HG02840 (cell line): ENCODE results near the gene CPTP.
A peak's percentile ranks its signal among the peaks of the same experiment; 100 is the strongest.
"Not testable (repeated sequence)": the region's sequence is repeated elsewhere in the genome, so short reads cannot be mapped to it uniquely, and the experiment has no call there.

Experiments used
- ATAC-seq: cut with Tn5 transposase; IDR thresholded peaks from one replicate; pipeline ENCODE4 v1.9.1; 2021; ENCODE audit warnings: mild to moderate bottlenecking, moderate library complexity, moderate number of reproducible peaks; ENCODE audit not compliant: unreplicated experiment, low FRiP score

CPTP gene

DNA sequence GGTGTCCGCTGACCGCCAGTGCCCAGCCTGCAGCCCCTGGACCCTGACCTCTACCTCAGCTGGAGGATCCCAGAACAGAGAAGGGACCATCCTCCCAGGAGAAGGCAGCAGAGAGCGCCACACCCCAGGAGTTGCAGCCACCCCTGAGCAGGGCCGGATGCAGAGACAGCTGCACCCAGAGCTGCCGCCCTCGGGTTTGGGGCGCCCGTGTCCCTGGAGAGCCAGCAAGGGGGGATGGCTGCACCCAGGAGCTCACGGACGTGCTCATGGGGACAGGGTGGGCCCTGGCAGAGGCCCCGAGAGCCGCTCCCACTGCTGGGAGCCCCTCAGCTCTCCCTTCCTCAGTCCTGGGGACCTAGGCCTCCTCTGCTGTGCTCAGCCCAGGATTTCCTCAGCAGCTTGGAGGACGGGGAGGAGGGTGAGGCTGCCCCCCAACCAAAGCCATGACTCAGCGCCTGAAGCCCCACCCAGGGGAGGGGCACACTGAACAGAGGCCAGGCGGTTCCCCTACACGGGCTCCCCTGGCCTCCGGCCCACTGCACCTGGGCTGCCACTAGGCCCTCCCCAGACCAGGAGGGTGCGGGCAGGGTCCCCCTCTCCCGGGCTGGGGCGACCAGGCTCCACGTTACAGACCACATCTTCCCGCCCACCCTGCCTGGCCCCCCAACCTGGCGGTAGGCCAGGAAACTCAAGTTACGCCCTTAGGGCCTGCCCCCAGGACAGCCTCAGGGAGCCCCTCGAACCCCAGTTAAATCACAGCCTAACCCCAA is 19.1 kb upstream of the CPTP start:
- no peak for ATAC-seq

DNA sequence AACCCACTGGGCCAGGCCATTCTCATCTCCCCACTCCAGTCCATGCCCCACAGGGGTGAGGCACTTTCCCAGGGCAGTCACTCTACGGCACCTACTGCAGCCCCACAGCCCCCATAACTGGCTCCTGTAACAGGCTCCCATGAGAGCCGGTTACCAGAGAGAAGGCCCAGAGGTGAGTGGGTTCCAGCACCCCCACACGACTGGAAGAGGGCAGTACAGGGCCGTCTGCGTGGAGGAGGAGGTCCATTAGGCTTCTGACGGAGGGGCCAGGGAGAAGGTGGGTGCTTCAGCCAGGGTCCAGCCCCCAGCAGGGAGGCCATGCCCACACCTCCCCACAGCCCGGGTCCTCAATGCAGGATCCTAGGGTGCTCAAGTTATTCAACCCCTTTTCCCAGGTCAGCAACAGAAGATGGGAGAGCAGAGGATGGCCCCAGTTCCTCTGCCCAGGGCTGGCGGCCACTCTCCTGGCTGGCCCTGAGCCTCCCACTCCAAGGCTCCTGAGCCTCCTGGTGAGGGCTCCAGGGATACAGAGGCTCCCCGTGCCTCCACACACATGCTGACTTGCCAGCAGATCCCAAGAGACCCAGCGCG is 18.4 kb upstream of the CPTP start:
- no peak for ATAC-seq

DNA sequence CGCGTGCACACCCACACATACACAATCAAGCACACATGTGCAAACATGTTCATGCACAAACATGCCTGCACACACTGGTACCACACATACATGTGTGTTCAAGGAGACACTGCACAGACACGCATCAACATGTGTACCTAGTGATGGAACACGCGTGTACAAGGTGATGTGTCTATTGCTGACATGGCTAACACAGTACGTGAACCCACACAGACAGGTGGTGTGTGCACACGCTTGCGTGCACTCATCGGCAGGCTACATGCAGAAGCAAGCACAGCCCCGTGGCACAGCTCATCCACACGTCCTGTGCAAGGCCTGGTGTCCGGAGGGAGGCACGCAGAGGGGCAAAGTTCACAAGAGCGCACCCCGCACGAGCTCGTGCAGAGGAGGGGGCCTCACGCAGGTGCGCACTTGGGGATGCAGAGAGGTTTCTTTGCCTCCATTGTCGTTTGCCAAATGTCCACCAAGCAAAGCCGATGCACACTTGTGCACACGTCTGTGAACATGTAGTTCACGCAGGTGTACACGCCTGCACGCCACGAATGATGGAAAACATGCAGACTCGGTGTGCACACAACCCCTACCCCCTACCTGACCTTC is 17.8 kb upstream of the CPTP start:
- no peak for ATAC-seq

DNA sequence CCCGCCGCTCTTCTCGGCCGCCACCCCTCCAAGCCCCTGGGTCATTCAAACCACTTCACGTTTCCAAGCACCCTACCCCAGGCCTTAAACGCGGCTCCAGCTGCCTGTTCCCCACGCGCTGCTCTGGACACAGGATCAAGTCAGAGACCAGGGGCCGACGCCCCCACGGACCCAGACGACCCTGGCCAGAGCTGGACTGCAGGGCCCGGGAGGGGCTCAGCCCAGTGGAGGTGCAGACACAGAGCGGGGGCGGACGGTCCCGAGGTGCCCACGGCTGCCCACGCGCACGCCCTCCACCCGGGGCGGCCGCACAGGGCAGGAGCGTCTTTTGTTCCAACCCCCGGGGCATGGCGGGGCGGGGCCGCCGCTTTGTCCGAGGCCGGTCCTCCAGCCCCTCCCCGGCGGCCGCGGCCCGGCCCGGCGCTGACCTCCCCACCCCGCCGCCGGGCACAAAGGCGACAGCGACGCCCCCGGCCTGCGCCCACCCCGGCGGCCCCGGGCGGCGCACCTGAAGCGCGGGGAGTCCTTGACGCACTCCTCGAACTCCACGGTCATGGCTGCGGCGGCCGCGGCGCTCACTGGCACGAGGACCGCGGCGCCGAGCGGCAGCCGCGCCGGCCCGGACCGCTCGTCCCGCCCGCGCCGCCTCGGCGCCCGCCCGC is 17.2 kb upstream of the CPTP start:
- ATAC-seq: peak; percentile 13

DNA sequence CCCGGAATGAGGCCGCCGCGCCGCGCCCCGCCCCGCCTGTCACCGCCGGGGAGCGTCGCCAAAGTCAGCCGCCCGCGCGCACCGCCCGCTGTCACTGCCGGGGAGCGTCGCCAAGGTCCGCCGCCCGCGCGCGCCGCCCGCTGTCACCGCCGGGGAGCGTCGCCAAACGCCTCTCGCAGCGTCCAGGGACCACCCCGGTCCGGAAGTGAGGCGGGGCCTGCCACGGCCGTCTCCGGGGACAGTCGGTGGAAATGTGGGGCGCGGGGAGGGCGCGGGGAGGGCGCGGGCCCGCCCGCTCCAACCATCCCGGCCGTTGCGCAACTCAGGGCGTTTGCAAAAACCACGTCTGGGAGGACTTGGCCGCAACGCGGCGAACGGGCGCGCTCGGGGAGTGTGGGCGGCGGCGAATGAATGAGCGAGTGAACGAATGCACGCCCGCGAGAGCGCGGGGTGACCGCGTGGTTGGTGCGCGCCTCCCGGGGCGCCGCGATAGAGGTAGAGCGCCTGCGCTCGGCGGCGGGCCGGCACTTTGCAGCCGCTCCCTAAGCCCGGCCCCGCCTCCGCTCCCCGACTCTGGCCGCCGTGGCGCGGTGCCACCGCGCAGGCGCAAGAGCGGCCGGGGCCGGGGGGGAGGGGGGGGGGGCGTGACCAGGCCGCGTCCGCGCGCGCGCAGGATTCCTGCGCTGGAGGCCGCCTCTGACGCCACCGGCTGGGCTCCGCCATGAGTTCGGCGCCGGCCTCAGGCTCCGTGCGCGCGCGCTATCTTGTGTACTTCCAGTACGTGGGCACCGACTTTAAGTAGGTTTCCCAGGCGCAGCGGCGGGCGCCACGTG is 16.5 kb upstream of the CPTP start, which contains the start of the genes ACAP3 and PUSL1:
Gene ACAP3, minus strand, starts transcription at position 8 of the 833 bp plus-strand sequence. CDS start 115 bp downstream, outside the sequence.
Gene PUSL1, plus strand, starts transcription at position 675 of the 833 bp plus-strand sequence. Its CDS starts 47 bp downstream, at position 722.
- ATAC-seq: peak; percentile 60

DNA sequence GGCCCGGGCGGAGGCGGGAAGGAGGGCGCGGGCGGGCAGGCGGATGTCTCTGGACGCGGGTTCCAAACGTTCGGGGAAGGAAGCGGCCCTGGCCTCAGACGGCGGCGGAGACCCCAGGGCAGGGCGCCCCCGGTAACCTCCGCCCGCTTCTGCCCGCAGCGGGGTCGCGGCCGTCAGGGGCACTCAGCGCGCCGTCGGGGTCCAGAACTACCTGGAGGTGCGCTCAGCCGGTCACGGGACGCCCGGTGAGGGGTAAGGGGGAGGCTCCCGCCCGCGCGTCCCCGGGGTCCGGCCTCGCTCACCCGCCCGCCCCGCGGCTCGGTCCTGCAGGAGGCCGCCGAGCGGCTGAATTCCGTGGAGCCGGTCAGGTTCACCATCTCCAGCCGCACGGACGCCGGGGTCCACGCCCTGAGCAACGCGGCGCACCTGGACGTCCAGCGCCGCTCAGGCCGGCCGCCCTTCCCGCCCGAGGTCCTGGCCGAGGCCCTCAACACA is 15.8 kb upstream of the CPTP start:
- no peak for ATAC-seq

DNA sequence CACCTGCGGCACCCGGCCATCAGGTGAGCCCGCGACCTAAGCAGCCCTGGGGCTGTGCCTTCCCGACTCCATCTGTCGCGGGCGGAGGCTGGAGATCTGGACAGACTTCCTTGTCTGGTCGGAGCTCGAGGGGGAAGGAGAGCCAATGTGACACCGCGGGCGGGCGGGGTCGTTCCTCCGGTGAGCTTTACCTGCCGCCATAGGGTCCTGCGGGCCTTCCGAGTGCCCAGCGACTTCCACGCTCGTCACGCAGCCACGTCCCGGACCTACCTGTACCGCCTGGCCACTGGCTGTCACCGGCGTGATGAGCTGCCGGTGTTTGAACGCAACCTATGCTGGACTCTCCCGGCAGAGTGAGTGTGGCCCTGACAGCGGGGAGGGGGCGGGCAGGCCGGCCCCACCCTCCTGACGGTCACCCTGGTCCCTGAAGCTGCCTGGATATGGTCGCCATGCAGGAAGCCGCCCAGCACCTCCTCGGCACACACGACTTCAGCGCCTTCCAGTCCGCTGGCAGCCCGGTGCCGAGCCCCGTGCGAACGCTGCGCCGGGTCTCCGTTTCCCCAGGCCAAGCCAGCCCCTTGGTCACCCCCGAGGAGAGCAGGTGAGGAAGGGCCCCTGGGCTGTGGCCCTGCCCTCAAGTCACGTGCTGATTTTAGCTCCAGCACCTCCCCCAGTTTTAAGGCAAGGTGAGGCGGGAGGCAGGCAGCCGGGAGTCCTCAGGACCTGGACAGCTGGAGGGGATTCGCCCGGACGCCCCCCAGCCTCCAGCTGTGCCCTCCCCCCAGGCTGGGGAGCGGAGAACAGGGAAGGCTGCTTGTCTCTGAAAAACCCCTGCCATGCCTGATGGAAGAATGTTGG is 15.1 kb upstream of the CPTP start:
- ATAC-seq: no peak

DNA sequence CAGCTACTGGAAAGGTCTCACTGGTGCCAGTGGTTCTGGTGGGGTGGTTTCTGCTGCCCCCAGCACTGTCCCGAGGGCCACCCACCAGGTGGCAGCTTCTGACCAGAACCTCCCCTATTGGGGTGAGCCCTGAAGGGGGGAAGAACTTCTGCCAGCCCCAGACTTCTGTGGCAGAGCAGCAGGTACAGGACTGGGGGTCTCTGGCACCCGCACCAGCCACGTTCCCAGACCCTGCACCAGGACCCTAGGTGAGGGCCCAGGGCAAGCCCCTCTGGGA is 14.6 kb upstream of the CPTP start:
- no peak for ATAC-seq

DNA sequence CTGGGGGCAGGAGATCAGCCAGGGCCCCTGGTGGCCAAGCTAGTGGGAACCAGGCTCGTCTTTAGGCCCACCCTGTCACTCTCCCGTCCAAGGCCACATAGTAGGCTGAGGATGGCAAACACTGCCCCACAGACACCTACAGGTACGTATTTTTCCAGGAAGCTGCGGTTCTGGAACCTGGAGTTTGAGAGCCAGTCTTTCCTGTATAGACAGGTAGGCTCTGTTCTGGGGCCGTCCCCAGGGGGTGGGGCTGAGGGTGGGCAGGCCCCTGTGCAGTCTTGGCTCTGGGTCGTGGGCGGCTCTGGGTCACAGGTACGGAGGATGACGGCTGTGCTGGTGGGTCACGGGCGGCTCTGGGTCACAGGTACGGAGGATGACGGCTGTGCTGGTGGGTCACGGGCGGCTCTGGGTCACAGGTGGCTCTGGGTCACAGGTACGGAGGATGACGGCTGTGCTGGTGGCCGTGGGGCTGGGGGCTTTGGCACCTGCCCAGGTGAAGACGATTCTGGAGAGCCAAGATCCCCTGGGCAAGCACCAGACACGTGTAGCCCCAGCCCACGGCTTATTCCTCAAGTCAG is 14.0 kb upstream of the CPTP start:
- ATAC-seq: no peak

DNA sequence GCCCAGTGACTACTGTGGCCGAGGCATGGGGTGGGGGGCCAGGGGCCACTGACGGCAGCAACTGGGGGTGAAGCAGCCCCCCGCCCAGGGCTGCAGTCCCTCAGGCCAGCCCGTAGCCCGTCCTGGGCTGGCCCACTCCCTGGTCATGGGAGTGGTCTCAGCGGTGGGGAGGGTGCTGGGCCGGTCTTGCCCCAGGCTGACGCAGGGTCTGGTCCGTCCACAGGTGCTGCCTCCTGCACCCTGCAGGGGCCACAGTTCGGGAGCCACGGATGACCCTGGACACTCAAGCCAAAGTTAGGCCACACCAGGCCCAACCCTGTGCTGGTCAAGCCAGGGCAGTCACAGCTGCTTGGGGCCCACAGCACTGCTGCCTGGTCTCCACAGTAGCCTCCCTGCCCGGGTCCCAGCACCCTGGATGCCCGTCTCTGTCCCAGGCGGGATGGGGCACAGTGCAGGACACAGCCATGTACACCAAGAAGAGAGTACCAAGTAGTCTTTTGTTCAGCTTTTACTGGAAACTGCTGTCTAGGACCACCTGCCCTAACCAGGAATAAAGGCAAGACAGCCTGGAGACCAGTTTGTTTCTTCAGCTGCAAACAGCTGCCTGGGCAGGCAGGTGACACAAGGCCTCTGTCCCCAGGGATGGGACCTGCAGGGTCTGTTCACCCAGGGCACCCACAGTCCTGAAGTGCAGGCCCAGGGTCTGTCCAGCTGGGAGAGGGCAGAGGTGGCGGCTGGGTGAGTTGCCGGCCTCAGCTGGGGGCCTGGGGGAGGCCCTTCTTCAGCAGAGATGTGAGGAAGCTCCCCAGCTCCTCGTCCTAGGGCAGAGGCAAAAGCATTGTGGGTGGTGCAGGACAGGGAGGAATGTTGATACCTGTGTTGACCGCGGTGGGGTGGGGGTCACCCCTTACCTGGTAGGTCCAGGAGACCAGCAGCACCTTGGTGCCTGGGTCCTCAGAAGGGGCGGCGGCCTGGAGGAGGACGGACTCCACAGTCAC is 13.2 kb upstream of the CPTP start:
- ATAC-seq: no peak

DNA sequence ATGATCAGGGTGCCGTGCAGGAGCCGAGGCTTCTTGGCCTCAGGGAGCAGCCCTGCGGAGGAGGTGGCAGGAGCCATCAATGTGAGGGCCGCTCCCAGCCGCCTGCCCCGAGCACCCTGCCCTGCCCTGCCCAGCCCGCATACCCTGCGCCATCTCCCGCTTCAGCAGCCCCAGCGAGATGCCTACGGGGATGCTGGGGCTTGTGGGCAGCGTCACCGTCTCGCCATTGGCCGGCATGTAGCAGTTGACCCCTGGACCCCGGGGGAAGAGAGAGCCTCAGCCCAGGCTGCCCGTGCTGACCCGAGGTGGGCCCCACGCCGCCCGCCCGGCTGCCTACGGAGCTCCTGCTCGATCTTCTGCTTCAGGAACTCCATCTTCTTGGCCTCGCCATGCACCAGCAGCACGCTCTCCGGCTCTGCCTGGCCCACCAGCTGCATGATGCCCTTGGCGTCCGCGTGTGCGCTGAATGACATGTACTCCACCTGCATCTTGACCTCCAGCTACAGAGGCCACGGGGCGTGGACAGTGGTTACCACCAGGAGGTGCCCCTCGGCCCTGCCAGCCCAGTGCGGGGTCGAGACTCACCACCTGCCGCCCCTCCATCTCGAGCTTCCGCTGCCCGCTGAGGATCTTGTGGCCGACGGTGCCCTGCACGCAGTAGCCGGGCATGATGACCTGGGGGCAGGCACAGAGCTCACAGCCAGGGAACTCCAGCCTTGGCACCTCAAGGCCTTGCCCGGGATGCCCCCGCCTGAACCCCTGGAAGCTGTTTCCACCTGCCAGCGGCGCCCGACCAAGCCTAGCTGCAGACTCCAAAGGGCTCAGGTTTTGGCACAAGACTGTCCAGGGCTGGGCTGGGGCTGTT is 11.9 kb upstream of the CPTP start:
- no peak for ATAC-seq

DNA sequence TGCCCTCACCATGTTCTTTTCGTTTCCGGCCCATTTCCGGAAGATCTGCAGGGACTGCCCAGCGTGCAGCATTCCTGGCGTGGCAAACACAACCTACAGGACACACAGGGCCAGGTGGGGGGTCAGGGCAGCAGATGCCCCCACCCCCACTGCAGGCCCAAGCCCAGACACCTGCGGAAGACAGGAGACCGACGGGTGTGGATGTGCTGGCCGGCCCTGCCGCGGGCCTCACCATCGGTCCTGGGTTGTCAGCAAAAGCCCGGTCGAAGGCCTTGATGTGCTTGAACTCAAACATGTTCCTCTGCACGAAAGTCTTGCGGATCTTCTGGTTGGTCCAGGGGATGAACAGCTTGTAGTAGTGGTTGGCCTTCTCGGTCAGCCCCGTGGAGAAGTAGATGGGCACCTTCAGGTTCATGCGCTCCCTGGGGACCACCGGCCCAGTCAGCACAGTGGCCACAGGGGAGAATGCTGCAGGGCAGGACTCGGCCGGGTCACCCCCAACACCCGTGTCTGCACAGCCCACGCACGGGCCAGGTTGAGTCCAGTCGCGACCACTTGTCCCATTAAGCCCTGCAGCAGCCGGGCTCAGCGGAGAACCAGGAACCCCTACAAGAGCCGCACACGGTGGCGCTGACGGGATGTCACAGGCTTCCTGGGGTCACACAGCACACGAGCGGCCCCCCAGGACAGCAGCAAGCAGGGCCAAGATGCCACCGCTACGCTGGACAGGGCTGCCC is 10.9 kb upstream of the CPTP start:
- ATAC-seq: no peak

DNA sequence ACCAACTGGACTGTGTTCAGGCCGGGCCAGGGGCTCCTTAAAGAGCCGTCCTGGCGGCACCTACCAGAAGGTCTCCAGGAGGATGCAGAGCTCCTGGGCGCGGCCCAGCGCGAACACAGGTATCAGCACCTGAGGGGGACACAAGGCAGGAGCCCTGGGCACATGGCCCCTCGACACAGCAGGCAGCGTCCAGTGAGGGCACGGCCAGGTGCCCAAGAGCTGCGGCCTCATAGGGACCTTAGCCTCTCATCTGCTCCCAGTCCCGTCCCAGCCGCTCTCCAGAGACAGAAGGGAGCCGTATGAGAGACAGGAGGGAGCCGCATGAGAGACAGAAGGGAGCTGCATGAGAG is 10.4 kb upstream of the CPTP start:
- no peak for ATAC-seq

DNA sequence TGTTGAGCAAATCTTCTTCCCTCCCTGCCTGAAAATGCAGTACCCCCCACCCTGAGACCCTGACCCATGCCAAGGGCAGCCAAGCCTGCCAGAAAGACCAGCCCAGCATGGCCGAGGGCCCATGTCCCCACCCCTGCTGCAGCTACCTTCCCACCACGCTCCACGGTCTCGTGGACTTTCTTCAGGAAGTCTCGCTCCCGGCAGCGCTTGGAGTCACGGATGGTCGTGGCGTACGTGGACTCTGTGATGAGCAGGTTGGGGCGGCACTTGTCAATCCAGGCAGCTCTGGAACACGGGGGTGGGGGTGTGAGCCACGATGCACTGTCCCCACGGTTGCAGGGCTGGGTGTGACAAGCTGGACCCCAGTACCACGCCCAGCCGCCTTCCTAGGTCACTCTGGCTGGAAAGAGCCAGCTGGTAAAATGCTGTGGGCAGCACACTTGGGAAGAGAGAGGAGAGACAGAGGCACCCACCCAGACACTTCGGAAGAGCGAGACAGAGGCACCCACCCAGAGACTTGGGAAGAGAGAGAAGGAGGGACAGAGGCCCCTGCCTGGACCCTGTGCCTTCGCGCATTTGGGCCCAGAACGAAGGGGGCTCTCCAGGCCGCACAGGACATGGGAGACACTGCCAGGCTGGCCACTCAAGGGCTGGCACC is 9.8 kb upstream of the CPTP start:
- ATAC-seq: no peak

DNA sequence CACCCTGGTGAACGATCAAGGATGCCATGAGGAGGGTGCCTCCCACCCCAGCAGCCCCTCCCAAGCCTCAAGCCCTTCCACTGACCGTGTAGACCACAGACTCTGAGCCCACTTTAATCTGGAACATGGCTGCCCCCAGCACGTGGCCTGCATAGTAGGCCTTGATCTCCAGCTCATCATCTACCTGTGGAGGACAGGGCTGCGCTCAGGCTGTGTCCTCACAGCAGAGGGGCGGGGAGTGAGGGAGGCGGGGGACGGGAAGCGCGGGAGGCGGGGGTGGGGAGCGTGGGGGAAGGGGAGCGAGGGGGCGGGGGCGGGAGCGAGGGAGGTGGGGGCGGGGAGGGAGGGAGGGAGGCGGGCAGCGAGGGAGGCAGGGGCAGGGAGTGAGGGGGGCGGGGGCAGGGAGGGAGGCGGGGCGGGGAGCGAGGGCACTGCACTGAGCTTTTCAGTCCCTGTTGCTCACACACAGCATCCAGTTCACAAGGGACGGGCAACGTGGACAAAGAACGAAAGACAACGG is 9.1 kb upstream of the CPTP start:
- ATAC-seq: no peak

DNA sequence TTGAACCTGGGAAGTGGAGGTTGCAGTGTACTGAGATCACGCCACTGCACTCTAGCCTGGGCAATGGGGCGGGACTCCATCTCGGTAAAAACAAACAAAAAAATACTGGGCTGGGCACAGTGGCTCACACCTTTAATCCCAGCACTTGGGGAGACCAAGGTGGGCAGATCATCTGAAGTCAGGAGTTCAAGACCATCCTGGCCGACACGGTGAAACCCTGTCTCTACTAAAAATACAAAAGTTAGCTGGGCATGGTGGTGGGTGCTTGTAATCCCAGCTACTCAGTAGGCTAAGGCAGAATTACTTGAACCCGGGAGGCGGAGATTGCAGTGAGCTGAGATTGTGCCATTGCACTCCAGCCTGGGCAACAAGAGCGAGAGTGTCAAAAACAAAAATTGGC is 8.4 kb upstream of the CPTP start:
- not testable (repeated sequence) for ATAC-seq
